OCI-LY7 (cell line): ENCODE data around the gene ST14. TPM values are rescaled to one million over a fixed set of nuclear protein-coding genes. Genes with fewer than 3 reads are reported as not detected.

Experiments
- BruUV-seq: library from RNA; stranded (reverse); fragments of 400-500 nt; replicated peaks from 2 replicates; lab custom pipeline; 2021; lab: Mats Ljungman, UMichigan
- CTCF ChIA-PET: fragments of 300-600 bp; sonication (Branson Sonifier 250); formaldehyde crosslinking; loops from one replicate; lab custom pipeline; 2022; ENCODE audit warnings: antibody characterized with exemption; ENCODE audit not compliant: unreplicated experiment; lab: Charles Lee
- POLR2A ChIA-PET: fragments of 300-600 bp; sonication (Branson Sonifier 250); formaldehyde crosslinking; loops from one replicate; lab custom pipeline; 2022; ENCODE audit warnings: antibody characterized with exemption; lab: Charles Lee
- DNase-seq: peaks from one replicate; pipeline ENCODE4 v3.0.0-alpha.2; 2015; ENCODE audit warnings: low spot score
- H2AFZ ChIP-seq: fragments of 200-600 bp; sonication (generic), shearing (Covaris generic); 2 replicates; pipeline ENCODE4 v1.6.1; 2014; ENCODE audit warnings: mild to moderate bottlenecking, antibody characterized with exemption, low read length, moderate library complexity
- H3K27ac ChIP-seq: fragments of 200-600 bp; sonication (generic); 2 replicates; pipeline ENCODE4 v1.5.1; 2014; ENCODE audit warnings: mixed run types, low read depth, mild to moderate bottlenecking, moderate library complexity, low read length, inconsistent platforms; ENCODE audit not compliant: poor library complexity, severe bottlenecking
- H3K36me3 ChIP-seq: fragments of 200-600 bp; sonication (generic); 2 replicates; pipeline ENCODE4 v1.6.1; 2014; ENCODE audit warnings: mild to moderate bottlenecking, antibody characterized with exemption, low read length, moderate library complexity, mixed read lengths; ENCODE audit not compliant: insufficient read depth
- H3K4me1 ChIP-seq: fragments of 200-600 bp; sonication (generic); 2 replicates; pipeline ENCODE4 v1.5.1; 2014; ENCODE audit warnings: mild to moderate bottlenecking, low read length; ENCODE audit not compliant: insufficient read depth, poor library complexity, severe bottlenecking
- H3K4me2 ChIP-seq: fragments of 200-600 bp; sonication (generic); 2 replicates; pipeline ENCODE4 v1.6.1; 2014; ENCODE audit warnings: mild to moderate bottlenecking, low read length
- H3K4me3 ChIP-seq: fragments of 200-600 bp; sonication (generic); 2 replicates; pipeline ENCODE4 v1.5.1; 2014; ENCODE audit warnings: mild to moderate bottlenecking, low read depth, low read length; ENCODE audit not compliant: poor library complexity, severe bottlenecking
- H3K79me2 ChIP-seq: fragments of 200-600 bp; sonication (generic); 2 replicates; pipeline ENCODE4 v1.6.1; 2016; ENCODE audit warnings: low read depth, mild to moderate bottlenecking, low read length, moderate library complexity, mixed read lengths; ENCODE audit not compliant: insufficient read depth
- H3K9me2 ChIP-seq: fragments of 200-600 bp; sonication (generic); 2 replicates; pipeline ENCODE4 v1.6.1; 2016; ENCODE audit warnings: mild to moderate bottlenecking, low read length, mixed read lengths; ENCODE audit not compliant: insufficient read depth
- H3K9me3 ChIP-seq: fragments of 200-600 bp; sonication (generic); 2 replicates; pipeline ENCODE4 v1.6.1; 2014; ENCODE audit warnings: mild to moderate bottlenecking, mixed run types, low read length, mixed read lengths
- H4K20me1 ChIP-seq: fragments of 200-600 bp; sonication (generic); 2 replicates; pipeline ENCODE4 v1.6.1; 2014; ENCODE audit warnings: mild to moderate bottlenecking, antibody characterized with exemption, low read length, moderate library complexity, mixed read lengths; ENCODE audit not compliant: insufficient read depth
- CTCF ChIP-seq: fragments of 200-600 bp; sonication (generic); conservative IDR thresholded peaks from 2 replicates; pipeline ENCODE4 v1.5.1; 2014; ENCODE audit warnings: mild to moderate bottlenecking, antibody characterized with exemption, low read length, moderate library complexity, mixed read lengths
- EZH2phosphoT487 ChIP-seq: fragments of 200-600 bp; sonication (generic); IDR thresholded peaks from 2 replicates; pipeline ENCODE4 v1.6.1; 2018; ENCODE audit warnings: low read depth, borderline replicate concordance, mild to moderate bottlenecking, mixed run types, antibody characterized with exemption, low read length, moderate library complexity, mixed read lengths
- intact Hi-C: fragments of 100-400 bp; cut with micrococcal nuclease; formaldehyde crosslinking; loops from one replicate; pipeline ENCODE4 v1.10.0; 2022; ENCODE audit not compliant: unreplicated experiment
- total RNA-seq, 2 experiments: library from RNA; depleted of rRNA in 1 of 2; stranded (reverse); fragments of >200 nt in 1 of 2; shearing (Covaris generic) in 1 of 2; gene quantifications; 2 replicates each; pipeline ENCODE4 v1.2.3, GENCODE V29; 2014 to 2022

ST14 gene
- total RNA-seq, 2 experiments from 2014 or later: 98.0 to 135 TPM

GRCh38 chr11:130133716-130134115, 25.9 kb upstream of the ST14 start:
- no peak overlapping the region for H3K4me2 ChIP-seq
- peaks cover 6% of the 10 kb centered on the region; the same call in 1 of the 2 replicates for H3K79me2 ChIP-seq
- peaks cover 98% of the 10 kb centered on the region for H3K36me3 ChIP-seq
- no peaks in the 10 kb centered on the region for H3K9me3 ChIP-seq
- peaks cover 23% of the 10 kb centered on the region for H3K4me1 ChIP-seq
- no TSS peak for BruUV-seq
- H3K4me3 ChIP-seq: no peak overlapping the region
- TF ChIP-seq CTCF (no peak), EZH2phosphoT487 (no peak)
- H4K20me1 ChIP-seq: 0 out of 2 replicates have a peak, but pooled peaks cover 4% of the 10 kb centered on the region
- peak overlapping the region; percentile 27 for H3K27ac ChIP-seq
- intact Hi-C loops: loop anchor here (10.0 kb wide), 1 partner anchor 369 kb away; no protein-coding TSS in a partner anchor
- ChIA-PET CTCF (interaction anchor here (1.2 kb wide), 1 partner anchor 142 kb away, joined by 3 read pairs; no protein-coding TSS in a partner anchor), POLR2A (interaction anchor here (0.6 to 4.5 kb wide), 5 partner anchors 18 to 142 kb away, joined by 3 to 41 read pairs (median 5); partner anchors contain the start of gene PRDM10)
- no peak for DNase-seq
- no peaks in the 10 kb centered on the region for H3K9me2 ChIP-seq
- H2AFZ ChIP-seq: no peak overlapping the region

GRCh38 chr11:130136107-130136506, 23.5 kb upstream of the ST14 start:
- Histone ChIP-seq H2AFZ (no peak overlapping the region), H4K20me1 (0 out of 2 replicates have a peak, but pooled peaks cover 4% of the 10 kb centered on the region), H3K4me1 (peaks cover 23% of the 10 kb centered on the region)

More at GRCh38 chr11:130136107-130136506, 23.5 kb upstream of the ST14 start:
- H3K36me3 ChIP-seq: peaks cover 97% of the 10 kb centered on the region
- H3K27ac ChIP-seq: no peak overlapping the region
- H3K79me2 ChIP-seq: peaks cover 6% of the 10 kb centered on the region; the same call in 1 of the 2 replicates
- ChIA-PET CTCF (interaction anchor here (1.1 kb wide), 1 partner anchor 213 kb away, joined by 3 read pairs; no protein-coding TSS in a partner anchor), POLR2A (interaction anchor here (0.5 to 1.3 kb wide), 7 partner anchors 9 to 38 kb away, joined by 3 to 5 read pairs (median 3); no protein-coding TSS in a partner anchor)
- no peak for DNase-seq
- no TSS peak for BruUV-seq
- TF ChIP-seq EZH2phosphoT487: no peak
- no peak for TF ChIP-seq CTCF
- no peaks in the 10 kb centered on the region for H3K9me3 ChIP-seq
- no peaks in the 10 kb centered on the region for H3K9me2 ChIP-seq
- intact Hi-C loops: loop anchor here (10.0 kb wide), 1 partner anchor 371 kb away; no protein-coding TSS in a partner anchor
- H3K4me2 ChIP-seq: no peak overlapping the region
- H3K4me3 ChIP-seq: no peak overlapping the region
